NCI-H2171 treated with DMSO at 0.1 percent for 48 hours (cell line): ENCODE results near the gene WSCD2.

ENCODE experiments used
- DNase-seq: peaks from one replicate; lab custom pipeline; 2025; lab: John Stamatoyannopoulos, UW

WSCD2 gene

DNA sequence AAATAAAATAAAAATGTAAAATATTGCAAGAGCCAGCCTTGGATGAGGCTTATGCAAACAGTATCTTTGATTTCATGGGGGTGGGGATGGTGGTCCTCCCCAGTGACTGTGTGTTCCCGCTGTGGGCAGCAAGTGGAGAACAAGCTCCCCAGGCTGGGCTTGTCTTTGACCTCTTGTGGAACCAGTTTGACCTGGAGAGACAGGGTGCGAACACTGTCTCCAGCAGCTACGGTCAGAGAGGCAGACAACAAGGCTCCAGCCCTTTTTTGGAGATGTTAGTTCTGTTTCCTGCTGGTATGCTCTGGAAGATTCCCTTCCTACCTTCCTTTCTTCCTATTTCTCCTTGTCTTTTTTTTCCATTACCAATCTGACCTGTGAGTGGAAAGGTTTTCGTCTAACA is 21.8 kb upstream of the WSCD2 start:
- no peak for DNase-seq

DNA sequence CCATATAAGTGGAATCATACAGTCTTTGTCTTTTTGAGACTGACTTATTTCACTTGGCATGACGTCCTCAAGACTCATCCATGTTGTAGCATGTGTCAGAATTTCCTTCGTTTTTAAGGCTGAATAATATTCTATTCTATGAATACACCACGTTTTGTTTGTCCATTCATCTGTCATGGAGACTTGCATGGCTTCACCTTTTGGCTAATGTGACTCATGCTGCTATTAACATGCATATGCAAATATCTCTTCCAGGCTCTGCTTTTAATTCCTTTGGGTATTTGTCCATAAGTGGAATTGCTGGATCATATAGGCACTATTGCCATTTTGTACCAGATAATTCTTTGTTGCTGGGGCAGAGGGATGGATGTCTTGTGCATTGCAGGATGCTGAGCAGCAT is 19.6 kb upstream of the WSCD2 start:
- no peak for DNase-seq

DNA sequence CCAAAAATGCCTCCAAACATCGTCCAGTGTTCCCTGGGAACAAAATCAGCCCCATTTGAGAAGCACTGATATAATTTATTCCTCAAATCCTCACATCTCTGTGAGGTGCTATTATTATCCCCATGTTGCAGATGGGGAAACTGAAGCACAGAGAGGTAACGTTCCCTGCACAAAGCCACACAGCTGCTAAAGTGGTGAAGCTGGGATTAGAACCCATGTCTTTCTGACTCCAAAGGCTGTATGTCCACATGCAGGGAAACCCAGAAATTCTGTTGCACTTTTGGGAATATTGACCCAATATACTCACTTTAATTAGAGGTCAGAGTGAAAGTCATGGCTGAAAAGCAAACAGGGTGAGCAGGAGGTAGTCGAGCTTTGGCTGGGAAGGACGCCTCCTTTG is 19.1 kb upstream of the WSCD2 start:
- DNase-seq: no peak

DNA sequence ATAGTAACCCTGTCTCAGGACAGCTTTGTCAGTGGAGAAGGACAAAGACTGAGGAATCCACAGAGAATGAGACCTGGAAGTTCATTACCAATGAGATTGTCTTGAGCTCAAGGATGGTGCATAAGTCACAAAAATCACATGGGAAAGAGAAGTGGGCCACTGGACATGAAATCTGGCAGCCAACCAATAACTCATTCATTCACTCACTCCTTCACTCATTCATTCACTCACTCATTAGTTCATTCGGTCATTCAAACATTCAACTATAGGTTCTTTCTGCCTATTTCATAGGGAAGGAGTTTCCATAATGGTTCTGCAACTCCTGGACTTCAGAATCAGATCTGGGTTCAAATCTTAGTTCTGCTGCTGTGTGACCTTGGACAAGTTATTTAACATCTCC is 18.2 kb upstream of the WSCD2 start:
- no peak for DNase-seq

DNA sequence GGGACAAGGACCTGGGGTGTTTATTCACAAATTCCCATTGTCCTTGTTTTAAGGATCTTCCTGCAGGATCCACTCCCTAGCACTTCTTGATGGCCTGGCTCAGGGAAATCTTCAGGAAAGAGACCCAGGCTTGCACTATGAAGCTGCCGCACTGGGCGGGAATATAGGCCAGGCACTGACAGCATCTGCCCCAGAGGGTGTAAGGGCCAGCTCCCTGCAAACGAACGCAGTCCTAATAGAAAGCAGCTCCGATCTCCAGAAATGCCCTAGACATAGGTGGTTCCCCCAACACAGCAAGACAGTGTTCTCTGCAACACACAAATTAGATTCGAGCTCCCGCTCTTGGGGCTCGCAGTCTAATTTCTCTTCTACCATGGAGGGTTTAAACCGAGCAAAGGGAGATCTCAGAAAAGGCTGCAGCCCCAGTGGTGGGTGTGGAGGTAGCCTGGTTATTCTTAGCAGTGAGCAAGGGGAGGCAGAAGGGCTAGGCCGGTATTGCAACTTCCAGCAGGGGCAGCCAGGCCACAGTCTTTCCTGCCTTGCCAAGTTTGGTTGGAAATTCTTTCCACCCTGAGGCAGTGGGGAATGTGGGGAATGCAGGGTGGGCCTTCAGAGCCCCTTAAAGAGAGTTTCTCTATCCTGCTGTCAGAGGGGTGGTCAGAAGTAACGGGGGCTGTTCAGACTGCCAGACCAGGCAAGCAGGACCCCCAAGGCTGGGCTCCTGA is 16.1 kb upstream of the WSCD2 start:
- no peak for DNase-seq

DNA sequence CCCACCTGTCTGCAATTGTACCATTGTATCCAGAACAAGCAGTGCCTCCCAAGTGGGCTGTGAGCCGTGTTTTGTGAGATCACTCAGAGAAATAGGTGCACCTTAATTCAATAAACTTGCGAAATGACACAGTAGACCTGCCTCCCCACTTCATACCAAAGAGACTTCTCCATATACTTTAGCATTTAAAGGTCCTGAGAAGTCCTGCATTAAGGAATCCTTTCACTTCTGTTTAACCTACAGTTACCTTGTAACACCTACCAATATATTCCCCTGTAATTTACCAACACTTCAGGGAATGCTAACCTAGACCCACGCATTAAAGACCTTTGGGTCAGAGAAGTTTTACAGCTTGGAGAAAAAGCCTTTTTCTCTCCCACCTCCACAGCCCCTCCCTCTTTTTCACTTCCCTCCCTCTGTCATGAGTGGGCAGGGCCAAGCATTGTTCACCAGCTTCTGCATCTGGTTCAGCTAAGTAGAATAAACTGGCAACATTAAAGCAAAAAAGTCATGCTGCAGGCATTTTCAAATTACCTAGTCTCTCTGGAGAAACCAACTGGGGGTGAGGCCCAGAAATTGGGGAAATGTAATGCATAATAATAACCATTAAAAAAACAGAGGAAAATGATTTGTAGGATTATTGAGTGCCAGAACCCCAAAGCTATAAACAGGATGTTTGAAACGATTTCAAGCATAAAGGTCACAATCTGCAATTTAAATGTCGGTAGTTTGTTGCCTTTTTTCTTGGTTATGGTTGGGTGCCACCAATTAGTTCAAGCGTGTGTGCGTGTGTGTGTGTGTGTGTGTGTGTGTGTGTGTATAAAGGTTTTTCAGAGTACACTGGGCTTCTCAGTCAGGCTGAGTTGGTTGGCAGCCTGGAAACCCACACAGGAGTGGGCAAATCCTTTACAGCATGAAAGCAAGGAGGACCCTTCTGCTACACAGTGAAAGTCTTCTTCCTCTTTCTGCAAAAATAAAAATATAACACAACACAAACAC is 13.7 kb upstream of the WSCD2 start:
- DNase-seq: no peak

DNA sequence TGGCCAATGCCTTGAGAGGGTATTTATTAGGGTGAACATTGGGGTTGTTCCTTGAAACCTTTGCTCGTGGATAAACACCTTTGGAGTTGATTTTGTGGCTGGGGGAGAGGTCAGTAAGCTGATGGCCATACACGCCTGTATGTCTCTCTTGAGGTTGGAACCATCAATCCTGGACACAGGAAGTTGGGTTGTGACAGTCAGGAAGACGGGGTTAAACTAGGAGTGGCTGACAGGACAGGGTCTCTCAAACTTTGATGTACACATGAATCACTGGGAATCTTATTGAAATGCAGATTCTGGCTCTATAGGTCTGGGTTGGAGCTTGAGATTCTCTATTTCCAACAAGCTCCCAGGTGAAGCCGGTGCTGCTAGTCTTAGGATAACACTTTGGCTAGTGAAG is 12.8 kb upstream of the WSCD2 start:
- DNase-seq: no peak

DNA sequence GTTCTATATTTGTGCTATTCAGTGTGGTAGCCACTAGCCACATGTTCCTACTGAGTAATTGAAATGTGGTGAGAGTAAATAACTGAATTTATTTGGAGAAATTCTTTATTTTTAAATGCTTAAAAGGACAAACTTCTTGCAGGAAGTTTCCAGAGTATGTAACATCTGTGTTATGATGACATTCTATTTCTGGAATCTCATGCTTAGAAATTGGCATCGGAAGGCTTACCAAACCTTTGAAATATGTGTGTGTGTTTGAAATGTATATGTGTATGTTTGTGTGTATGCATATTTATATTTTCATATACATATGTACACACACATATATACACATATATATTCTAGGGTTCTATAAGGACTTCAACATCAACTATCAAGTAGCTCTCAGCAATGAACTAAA is 12.4 kb upstream of the WSCD2 start:
- DNase-seq: no peak

DNA sequence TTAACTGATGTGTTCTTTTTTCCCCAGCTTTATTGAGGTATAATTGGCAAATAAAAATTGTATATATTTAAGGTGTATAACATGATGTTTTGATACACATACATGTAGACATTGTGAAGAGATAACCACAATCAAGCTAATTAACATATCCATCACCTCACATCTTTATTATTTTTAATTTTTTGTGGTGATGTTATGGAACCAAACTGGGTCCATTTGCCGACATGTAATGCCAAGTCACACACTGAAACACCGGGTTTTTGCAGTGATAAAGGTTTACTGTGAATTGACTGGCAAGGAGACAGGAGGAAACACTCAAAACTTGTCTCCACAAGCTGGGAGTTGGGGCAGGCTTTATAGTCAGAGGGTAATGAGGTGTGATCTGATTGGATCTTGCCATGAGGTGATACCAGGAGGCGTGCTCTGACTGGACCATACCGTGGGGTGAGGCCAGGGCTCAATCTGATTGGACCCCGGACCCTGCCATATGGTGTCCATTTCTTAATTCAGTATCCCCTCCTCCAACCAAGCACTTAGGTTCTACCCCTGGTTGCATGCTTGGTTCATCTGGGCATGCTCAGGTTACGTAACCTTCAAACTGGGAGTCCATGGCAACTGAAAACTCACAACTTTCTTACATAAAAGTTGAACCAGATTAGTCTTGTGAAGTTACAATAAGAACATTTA is 11.8 kb upstream of the WSCD2 start:
- DNase-seq: peak; percentile 70

DNA sequence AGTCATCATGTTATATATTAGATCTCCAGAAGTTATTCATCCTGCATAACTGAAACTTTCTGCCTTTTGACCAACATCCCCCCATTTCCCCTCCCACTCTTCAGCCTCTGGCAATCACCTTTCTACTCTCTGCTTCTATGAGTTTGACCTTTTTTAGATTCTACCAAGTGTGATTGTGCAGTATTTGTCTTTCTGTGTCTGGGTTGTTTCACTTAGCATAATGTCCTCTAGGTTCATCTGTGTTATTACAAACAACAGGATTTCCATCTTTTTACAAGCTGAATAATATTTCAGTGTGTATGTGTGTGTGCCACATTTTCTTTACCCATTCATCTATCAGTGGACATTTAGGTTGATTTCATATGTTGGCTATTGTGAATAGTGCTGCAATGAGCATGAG is 11.2 kb upstream of the WSCD2 start:
- no peak for DNase-seq

DNA sequence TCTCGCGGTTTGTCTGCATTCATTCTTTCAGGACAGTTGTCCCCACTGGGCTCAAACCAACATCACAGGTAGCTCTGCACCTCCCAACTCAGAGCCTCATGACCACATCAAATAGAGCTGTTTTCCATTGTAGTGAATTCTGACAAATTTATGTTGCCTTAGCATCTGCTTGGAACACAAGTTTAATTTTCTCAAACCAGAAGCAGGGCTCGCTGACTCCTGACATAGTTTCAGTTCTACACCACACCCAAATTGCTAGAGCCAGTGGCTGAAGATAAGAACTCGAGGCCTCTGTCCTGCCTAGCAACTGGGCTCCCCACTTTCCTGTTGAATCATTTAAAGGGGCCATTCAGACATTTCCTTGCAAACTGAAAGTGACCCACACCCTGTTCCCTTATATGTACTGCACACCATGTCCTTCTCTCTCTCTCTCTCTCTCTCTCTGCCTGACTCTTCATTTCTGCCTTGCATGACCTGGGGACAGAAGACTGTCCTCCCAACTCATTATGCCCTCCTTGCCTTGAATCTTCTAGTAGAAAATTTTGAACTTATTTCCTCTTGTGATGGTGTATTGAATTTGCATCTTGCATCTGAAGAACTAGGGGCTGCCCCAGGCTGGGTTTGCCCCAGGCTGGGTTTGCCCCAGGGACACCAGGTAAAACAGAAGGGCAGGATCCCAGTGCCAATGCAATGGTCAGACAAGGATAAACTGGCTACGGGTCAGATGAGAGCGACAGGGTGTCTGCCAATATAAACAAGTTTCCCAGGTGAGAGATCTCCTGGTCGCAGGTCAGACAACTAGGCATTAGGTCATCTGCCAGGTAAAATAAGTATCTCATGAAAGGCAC is 9.7 kb upstream of the WSCD2 start:
- DNase-seq: no peak

DNA sequence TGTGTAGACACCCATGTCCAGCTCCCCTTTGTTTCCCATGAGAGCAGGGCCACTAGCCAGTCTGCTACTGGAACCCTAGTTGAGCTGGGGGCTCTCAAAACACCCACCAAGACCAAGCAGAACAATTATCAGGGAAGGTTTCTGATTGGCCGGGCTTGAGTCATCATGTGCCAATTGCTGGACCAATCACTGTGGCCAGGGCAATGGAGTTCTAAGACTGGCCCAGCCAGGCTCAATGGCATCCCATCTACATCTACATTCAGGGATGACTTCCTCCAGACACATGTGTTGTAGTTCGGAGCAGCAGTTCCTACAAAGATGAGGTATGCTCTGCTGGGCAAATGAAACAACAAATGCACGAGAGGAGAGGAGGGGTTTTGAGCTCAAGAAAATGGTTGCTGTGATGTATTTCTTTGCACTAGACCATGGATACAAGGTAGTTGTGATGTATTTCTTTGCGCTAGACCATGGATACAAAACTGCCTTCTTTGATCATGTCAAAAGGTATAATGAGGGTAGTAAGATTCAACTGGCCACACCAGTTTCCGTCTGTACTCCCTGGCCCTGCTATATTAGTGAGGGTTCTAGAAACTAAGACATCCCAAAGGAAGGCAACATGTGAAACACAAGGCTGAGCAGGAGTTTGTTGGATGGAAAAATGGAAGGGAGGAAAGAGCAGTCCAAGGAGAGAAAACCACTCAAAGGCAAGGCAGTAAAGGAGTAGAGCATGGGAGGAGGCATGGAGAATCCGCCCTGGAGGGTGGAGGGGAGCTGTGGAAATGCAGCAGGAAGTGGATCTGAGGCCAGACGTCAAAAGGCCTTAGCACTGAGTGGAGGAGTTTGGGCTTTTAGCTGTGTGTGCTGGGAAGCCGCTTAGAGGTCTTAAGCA is 8.9 kb upstream of the WSCD2 start:
- no peak for DNase-seq

DNA sequence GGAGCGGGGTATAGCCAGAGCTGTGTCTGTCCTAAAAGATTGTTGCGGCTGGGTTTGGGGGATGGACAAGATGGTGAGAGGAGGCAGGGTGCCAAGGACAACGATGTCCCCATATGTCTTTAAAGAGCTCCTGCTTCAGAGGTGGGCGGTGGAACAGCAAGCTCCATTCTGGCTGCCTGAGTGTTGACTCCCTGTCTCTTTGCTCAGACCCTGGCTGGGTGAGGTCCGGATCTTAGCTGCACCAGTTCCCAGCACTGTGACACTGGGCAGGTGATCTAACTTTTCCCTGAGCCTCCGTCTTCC is 8.3 kb upstream of the WSCD2 start:
- DNase-seq: no peak

DNA sequence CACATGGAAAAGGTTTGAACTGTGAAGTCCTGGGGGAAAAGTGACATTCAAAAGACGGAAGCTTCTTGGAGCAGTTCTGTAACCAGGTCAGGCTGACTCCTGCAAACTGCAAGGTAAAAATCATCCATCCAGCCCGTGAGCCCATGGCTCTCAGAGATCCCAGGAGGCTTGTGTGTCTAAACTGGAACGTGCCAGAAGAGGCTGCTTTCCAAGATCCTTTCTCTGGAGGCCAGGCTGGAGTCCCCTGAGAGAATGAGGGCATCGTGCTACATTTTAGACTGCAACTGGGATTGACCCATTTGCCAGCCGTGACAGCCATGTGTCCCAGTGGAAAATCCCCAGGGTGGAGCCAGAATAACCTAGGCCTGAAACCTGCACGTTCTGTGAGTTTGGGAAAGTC is 7.8 kb upstream of the WSCD2 start:
- DNase-seq: no peak

DNA sequence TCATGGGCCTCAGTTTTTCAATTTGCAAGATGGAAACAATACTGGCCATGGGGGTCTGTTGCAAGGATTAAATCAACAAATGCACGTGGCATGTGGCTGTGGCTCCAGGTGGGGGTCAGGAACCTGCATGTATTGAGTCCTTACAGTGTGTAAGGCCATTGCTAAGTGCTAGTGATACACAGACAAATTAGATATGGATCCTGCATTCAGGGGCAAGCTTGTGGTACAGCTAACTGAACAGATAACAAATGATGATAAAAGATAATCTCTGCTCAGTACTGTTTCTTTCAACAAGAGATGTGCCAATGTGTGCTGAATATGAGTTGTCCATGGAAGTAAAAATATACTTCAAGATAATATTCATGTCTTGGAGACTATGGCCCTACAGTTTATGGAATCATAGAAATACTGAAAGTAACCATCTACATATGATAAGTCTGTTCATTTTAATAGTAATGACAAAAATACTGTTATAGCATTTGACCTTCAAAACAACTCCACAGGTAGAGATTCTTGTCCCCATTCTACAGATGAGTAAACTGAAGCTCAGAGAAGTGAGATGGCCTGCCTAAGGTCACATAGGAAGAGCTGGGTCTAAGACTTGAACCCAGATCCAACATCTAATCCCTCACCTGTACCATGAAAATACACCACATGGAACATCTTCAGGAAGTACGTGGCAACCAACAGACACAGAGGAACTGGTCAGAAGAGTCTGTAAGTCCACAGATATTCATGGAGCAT is 7.2 kb upstream of the WSCD2 start:
- no peak for DNase-seq

DNA sequence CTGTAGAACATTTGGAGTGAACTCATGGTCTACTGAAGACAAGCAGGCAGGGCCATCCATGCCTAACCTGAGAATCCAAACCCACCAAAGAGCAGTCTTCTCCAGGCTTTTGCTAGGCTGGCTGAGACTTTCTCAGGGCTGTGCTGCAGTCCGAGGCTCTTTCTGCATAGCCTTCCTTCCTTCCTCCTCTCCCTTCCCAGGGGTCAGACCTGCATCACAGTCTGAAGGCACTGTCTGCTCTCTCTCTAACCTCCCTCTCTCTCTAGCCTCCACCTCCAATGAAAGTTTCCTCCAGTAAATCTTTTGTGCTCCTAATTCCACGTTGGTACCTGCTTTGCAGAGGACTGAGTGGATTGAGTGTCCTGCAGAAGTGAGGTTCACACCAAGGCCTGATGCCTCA is 6.4 kb upstream of the WSCD2 start:
- no peak for DNase-seq

DNA sequence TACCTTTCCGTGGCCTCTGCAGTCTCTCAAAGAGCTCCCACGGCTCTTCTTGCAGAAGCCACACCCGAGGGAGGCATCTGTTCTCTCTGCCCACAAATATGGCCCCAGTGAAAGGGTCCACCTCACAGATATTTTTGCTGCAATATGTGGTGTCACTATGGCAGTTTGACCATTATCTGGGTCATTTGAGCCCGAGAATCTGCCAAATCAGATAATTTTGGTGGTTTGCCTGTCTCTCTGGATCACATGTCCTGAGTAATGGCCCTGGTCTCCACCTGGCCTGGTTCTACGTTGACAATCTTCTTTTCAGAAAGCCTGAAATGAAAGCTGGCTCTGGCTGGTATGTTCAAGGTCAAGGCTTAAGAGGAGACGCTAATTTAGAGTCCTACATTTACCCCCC is 5.7 kb upstream of the WSCD2 start:
- DNase-seq: no peak

DNA sequence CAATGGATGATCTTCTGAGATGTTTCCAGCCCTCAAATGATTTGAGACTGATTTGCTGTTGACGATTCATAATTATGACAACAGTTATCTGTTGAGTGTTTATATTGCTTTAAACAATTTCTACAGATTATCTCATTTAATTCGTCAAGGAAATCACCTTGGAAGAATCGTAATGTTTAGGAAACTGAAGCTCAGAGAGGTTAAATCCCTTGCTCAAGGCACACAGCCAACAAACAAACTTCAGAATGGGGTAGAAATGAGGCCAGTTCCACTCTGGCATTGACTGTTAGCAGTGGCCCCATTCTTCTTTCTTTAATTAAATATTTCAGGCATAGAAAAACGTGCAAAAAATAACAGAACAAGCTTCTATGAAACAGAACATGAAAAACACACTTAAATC is 4.0 kb upstream of the WSCD2 start:
- DNase-seq: no peak

DNA sequence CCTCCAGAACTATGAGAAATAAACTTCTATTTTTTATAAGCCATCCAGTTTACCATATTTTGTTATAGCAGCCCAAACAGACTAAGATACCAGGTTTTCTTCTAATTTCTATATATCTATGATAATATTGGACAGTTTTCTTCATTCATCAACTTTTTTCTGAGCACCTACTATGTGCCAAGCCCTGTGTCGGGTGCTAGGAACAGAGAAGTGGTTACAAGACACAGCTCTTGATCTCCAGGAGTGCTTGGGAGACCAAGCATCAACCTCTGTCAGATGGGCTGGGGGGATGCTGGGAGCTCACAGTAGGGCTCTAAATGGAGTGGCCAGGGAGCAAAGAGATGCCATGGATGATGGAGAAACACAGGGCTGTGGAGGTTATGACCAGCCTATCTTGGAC is 2.9 kb upstream of the WSCD2 start:
- DNase-seq: no peak

DNA sequence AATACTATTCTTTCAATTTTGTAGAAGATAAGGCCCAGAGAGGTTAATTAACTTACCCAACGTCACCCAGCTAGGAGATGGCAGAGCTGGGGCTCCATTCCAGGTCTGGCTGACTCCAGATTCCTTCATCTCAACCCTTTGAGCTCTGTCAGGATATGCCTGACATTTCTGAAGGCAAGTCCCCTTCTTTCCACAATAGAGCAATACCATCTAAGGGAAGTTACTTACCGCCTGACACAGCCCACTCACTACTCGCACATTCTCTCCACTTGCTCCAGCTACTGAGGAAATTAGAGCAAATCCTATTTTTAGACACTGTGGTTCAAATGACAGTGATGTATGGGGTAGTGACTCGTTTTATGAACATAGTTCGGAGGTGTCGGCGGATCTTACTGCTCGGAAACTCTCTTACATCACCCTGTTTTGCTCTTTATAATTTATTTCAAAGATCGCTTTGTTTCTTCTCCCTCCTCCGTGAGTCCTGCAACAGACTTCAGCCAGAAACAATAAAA is 2.0 kb upstream of the WSCD2 start:
- no peak for DNase-seq
